Astrocyte of the cerebellum (primary cell): Measurements from ENCODE around the gene TTC8.

Source experiments
- DNase-seq: peaks from one replicate; pipeline ENCODE4 v3.0.0-alpha.2; 2011; ENCODE audit warnings: low read depth
- H3K4me3 ChIP-seq: 2 replicates; pipeline ENCODE4 v1.5.1; 2011; ENCODE audit warnings: mild to moderate bottlenecking, low read depth, low read length, moderate library complexity
- CTCF ChIP-seq: IDR thresholded peaks from 2 replicates; pipeline ENCODE4 v1.5.1; 2012; ENCODE audit warnings: low read length, low read depth, moderate library complexity, mild to moderate bottlenecking; ENCODE audit errors: missing control alignments
- in situ Hi-C: cut with HindIII; loops from 2 replicates; pipeline ENCODE4 v1.10.0; 2017; ENCODE audit warnings: low sequenced_read_pairs

TTC8 gene

GRCh38 chr14:88902850-88903249 is 78.4 kb downstream of the TTC8 start:
- no peak overlapping the region for H3K4me3 ChIP-seq
- no peak for DNase-seq
- no peak for TF ChIP-seq CTCF

GRCh38 chr14:88904206-88904647 is 79.8 kb downstream of the TTC8 start:
- no peak overlapping the region for H3K4me3 ChIP-seq
- in situ Hi-C loops, result no loop called here
- DNase-seq, result no peak
- no peak for TF ChIP-seq CTCF

More at GRCh38 chr14:88902850-88903249, 78.4 kb downstream of the TTC8 start:
- in situ Hi-C loops, result no loop called here

- no peak overlapping the region for H3K4me3 ChIP-seq
- DNase-seq, result peak; percentile 19
- no peak for TF ChIP-seq CTCF
- in situ Hi-C loops, result no loop called here
These were observed 80.4 kb downstream of the TTC8 start for GRCh38 chr14:88904864-88905263.

- no peak for TF ChIP-seq CTCF
- DNase-seq, result no peak
- H3K4me3 ChIP-seq, result no peak overlapping the region
- in situ Hi-C loops, result no loop called here
These were observed 83.8 kb downstream of the TTC8 start for GRCh38 chr14:88908216-88908615.

GRCh38 chr14:88910386-88910785 is 85.9 kb downstream of the TTC8 start:
- DNase-seq, result no peak
- TF ChIP-seq CTCF, result no peak
- no peak overlapping the region for H3K4me3 ChIP-seq
- in situ Hi-C loops, result no loop called here

- no peak for DNase-seq
- TF ChIP-seq CTCF, result no peak
- H3K4me3 ChIP-seq, result no peak overlapping the region
- in situ Hi-C loops, result no loop called here
These were observed 87.4 kb downstream of the TTC8 start for GRCh38 chr14:88911809-88912208.

GRCh38 chr14:88914956-88915355 is 90.5 kb downstream of the TTC8 start:
- TF ChIP-seq CTCF, result no peak
- in situ Hi-C loops, result no loop called here
- no peak overlapping the region for H3K4me3 ChIP-seq
- no peak for DNase-seq
